Nucleus accumbens (tissue), 56 donors: Measurements from ENCODE around the gene BTG4.

Experiments used
- DNase-seq, 56 donors: peaks; one replicate each; lab custom pipeline; 2025; lab: John Stamatoyannopoulos, UW

Gene BTG4

GRCh38 chr11:111512296-111513239, at the start of gene BTG4:
TSS of gene BTG4 (minus strand) at chr11:111512386. CDS start at chr11:111498776, 13,610 bp downstream.
- peak in 5 of 56 donors; percentile 13 to 36 (median 27) for DNase-seq

GRCh38 chr11:111561791-111562325, 49.7 kb upstream of the BTG4 start:
- no peak for DNase-seq

GRCh38 chr11:111561306-111561705, 49.1 kb upstream of the BTG4 start:
- DNase-seq, result no peak

GRCh38 chr11:111560800-111561199, 48.6 kb upstream of the BTG4 start:
- no peak for DNase-seq

GRCh38 chr11:111559800-111560464, 47.7 kb upstream of the BTG4 start:
- no peak for DNase-seq

- DNase-seq, result no peak
Observed at GRCh38 chr11:111557425-111558111, 45.4 kb upstream of the BTG4 start.

- no peak for DNase-seq
Observed at GRCh38 chr11:111555255-111555654, 43.1 kb upstream of the BTG4 start.

GRCh38 chr11:111554532-111554931, 42.3 kb upstream of the BTG4 start:
- DNase-seq, result no peak

GRCh38 chr11:111550258-111550657, 38.1 kb upstream of the BTG4 start:
- DNase-seq, result no peak

- no peak for DNase-seq
Observed at GRCh38 chr11:111549869-111550203, 37.6 kb upstream of the BTG4 start.

GRCh38 chr11:111549196-111549868, 37.1 kb upstream of the BTG4 start:
- DNase-seq, result no peak

- no peak for DNase-seq
Observed at GRCh38 chr11:111548525-111548924, 36.3 kb upstream of the BTG4 start.

GRCh38 chr11:111542606-111543275, 30.6 kb upstream of the BTG4 start:
- DNase-seq, result no peak

- DNase-seq, result peak in 30 of 56 donors; percentile 7 to 62 (median 30)
Observed at GRCh38 chr11:111541254-111542061, 29.3 kb upstream of the BTG4 start.

GRCh38 chr11:111540937-111541253, 28.7 kb upstream of the BTG4 start:
- peak in 4 of 56 donors; percentile 8 to 54 (median 40) for DNase-seq

- peak in 46 of 56 donors; percentile 21 to 81 (median 50) for DNase-seq
Observed at GRCh38 chr11:111540114-111540936, 28.1 kb upstream of the BTG4 start, which contains the start of gene LAYN. TSS of gene LAYN (plus strand) at chr11:111540720. CDS start at chr11:111540844, 124 bp downstream.

- peak in 1 of 56 donors; percentile 11 for DNase-seq
Observed at GRCh38 chr11:111539426-111540113, 27.4 kb upstream of the BTG4 start.
